Fibroblast of the aortic adventitia (primary cell): ENCODE measurements around the gene DHRS12. TPM values are rescaled to one million over a fixed set of nuclear protein-coding genes. Genes with fewer than 3 reads are reported as not detected.

Experiments
- DNase-seq: peaks from one replicate; pipeline ENCODE4 v3.0.0-alpha.2; 2010; ENCODE audit warnings: low read depth
- H3K4me3 ChIP-seq: 2 replicates; pipeline ENCODE4 v1.5.1; 2011; ENCODE audit warnings: low read depth, mild to moderate bottlenecking, control low read depth, low read length, moderate library complexity
- CTCF ChIP-seq: IDR thresholded peaks from 2 replicates; pipeline ENCODE4 v1.5.1; 2011; ENCODE audit warnings: mild to moderate bottlenecking, low read length, control low read depth, inconsistent platforms; ENCODE audit not compliant: insufficient read depth
- total RNA-seq: library from RNA; depleted of rRNA; stranded (reverse); fragments of >200 nt; gene quantifications from 2 replicates; pipeline ENCODE4 v1.2.3, GENCODE V29; 2012; ENCODE audit warnings: low replicate concordance

DHRS12 gene
- total RNA-seq, 1 donor, result 3.8 TPM

GRCh38 chr13:51731759-51732158 lies 72.2 kb downstream of the DHRS12 start:
- peak; percentile 63 for TF ChIP-seq CTCF
- peak; percentile 87 for DNase-seq
- H3K4me3 ChIP-seq, result no peak overlapping the region

GRCh38 chr13:51730927-51731326 lies 73.0 kb downstream of the DHRS12 start:
- H3K4me3 ChIP-seq, result no peak overlapping the region
- TF ChIP-seq CTCF, result no peak
- DNase-seq, result no peak

GRCh38 chr13:51729866-51730553 lies 74.0 kb downstream of the DHRS12 start:
- H3K4me3 ChIP-seq, result peak overlapping the region; percentile 42
- no peak for TF ChIP-seq CTCF
- peak; percentile 84 for DNase-seq

GRCh38 chr13:51728972-51729371 lies 75.0 kb downstream of the DHRS12 start:
- peak; percentile 81 for DNase-seq
- no peak overlapping the region for H3K4me3 ChIP-seq
- TF ChIP-seq CTCF, result no peak

- DNase-seq, result no peak
- TF ChIP-seq CTCF, result no peak
- no peak overlapping the region for H3K4me3 ChIP-seq
Measured at GRCh38 chr13:51728275-51728673, 75.7 kb downstream of the DHRS12 start.

- no peak overlapping the region for H3K4me3 ChIP-seq
- TF ChIP-seq CTCF, result no peak
- no peak for DNase-seq
Measured at GRCh38 chr13:51727634-51728274, 76.2 kb downstream of the DHRS12 start.
